H1 (cell line): Measurements from ENCODE around the gene IL18BP. TPM values are rescaled to one million over a fixed set of nuclear protein-coding genes. Genes with fewer than 3 reads are reported as not detected.

Source experiments
- CTCF ChIA-PET: fragments of 300-600 bp; sonication (Branson Sonifier 250); formaldehyde crosslinking; loops from one replicate; lab custom pipeline; 2021; ENCODE audit not compliant: partially characterized antibody; lab: Charles Lee
- POLR2A ChIA-PET: fragments of 300-600 bp; sonication (Branson Sonifier 250); formaldehyde crosslinking; loops from one replicate; lab custom pipeline; 2021; ENCODE audit warnings: inconsistent platforms; ENCODE audit not compliant: partially characterized antibody; lab: Charles Lee
- DNase-seq, 2 experiments: peaks; one replicate each; pipeline versions ENCODE4 v3.0.0 to v3.0.0-alpha.2; 2010 to 2022; ENCODE audit warnings: low spot score in 2 of 2, low read depth in 1 of 2, mixed read lengths in 1 of 2
- FAIRE-seq: peaks from 2 replicates; lab custom pipeline; 2011; peaks lifted over from hg19 to GRCh38; lab: Jason Lieb, UNC
- H2AFZ ChIP-seq: 2 replicates; pipeline ENCODE4 v1.8.1; 2012; ENCODE audit warnings: low read length, inconsistent platforms
- H2AK5ac ChIP-seq: 2 replicates; pipeline ENCODE4 v1.6.1; 2013; ENCODE audit warnings: low read depth, low read length
- H2BK120ac ChIP-seq: replicated peaks from 2 replicates; pipeline ENCODE3; 2013; ENCODE audit warnings: low read depth, low read length, inconsistent platforms
- H2BK12ac ChIP-seq: 2 replicates; pipeline ENCODE4 v1.6.1; 2013; ENCODE audit warnings: low read depth, low read length
- H2BK15ac ChIP-seq: 2 replicates; pipeline ENCODE4 v1.6.1; 2013; ENCODE audit warnings: low read length
- H2BK20ac ChIP-seq: 2 replicates; pipeline ENCODE4 v1.6.1; 2013; ENCODE audit warnings: low read length
- H2BK5ac ChIP-seq: 2 replicates; pipeline ENCODE4 v1.6.1; 2013; ENCODE audit warnings: low read depth, low read length
- H3K14ac ChIP-seq: 2 replicates; pipeline ENCODE4 v1.6.1; 2013; ENCODE audit warnings: inconsistent platforms; ENCODE audit not compliant: insufficient read length
- H3K18ac ChIP-seq: 2 replicates; pipeline ENCODE4 v1.6.1; 2013; ENCODE audit warnings: low read length; ENCODE audit errors: extremely low read depth
- H3K23ac ChIP-seq: 2 replicates; pipeline ENCODE4 v1.6.1; 2013; ENCODE audit warnings: inconsistent platforms; ENCODE audit not compliant: insufficient read length
- H3K23me2 ChIP-seq: 2 replicates; pipeline ENCODE4 v1.6.1; 2013; ENCODE audit warnings: low read depth, low read length
- H3K27ac ChIP-seq: 2 replicates; pipeline ENCODE4 v1.6.1; 2011; ENCODE audit warnings: low read depth, low read length, inconsistent platforms
- H3K27me3 ChIP-seq, 4 experiments: replicated peaks in 1 of 4; 1 replicate in 1 of 4; 2 replicates in 3 of 4; pipeline versions ENCODE4 v1.6.1 to v1.8.1; 2011 to 2013; ENCODE audit warnings: low read length in 3 of 4, mild to moderate bottlenecking in 3 of 4, inconsistent platforms in 2 of 4, mixed read lengths in 2 of 4, moderate library complexity in 1 of 4; ENCODE audit not compliant: control insufficient read depth in 3 of 4, insufficient read depth in 3 of 4; ENCODE audit errors: extremely low read depth in 1 of 4
- H3K36me3 ChIP-seq, 4 experiments: 2 replicates each; pipeline versions ENCODE4 v1.6.1 to v1.8.1; 2011 to 2013; ENCODE audit warnings: mild to moderate bottlenecking in 4 of 4, low read length in 3 of 4, moderate library complexity in 2 of 4, control low read depth in 1 of 4, inconsistent platforms in 1 of 4; ENCODE audit not compliant: insufficient read depth in 4 of 4, control insufficient read depth in 2 of 4
- H3K4ac ChIP-seq: replicated peaks from 2 replicates; pipeline ENCODE3; 2013; ENCODE audit warnings: low read length, low read depth, mixed read lengths, inconsistent platforms; ENCODE audit not compliant: insufficient read length
- H3K4me1 ChIP-seq, 4 experiments: replicated peaks in 1 of 4; 1 replicate in 1 of 4; 2 replicates in 3 of 4; pipeline versions ENCODE4 v1.6.1 to v1.8.1; 2011 to 2013; ENCODE audit warnings: low read length in 3 of 4, inconsistent platforms in 2 of 4, mixed read lengths in 1 of 4; ENCODE audit not compliant: insufficient read depth in 4 of 4, control insufficient read depth in 3 of 4
- H3K4me2 ChIP-seq, 2 experiments: 2 replicates each; pipeline versions ENCODE4 v1.6.1 to v1.8.1; 2011 to 2013; ENCODE audit warnings: low read depth in 2 of 2, low read length in 2 of 2, control low read depth in 1 of 2, inconsistent platforms in 1 of 2, mild to moderate bottlenecking in 1 of 2; ENCODE audit not compliant: insufficient read depth in 1 of 2
- H3K4me3 ChIP-seq, 4 experiments: fragments of 200-600, 300-600 bp in 1 of 4; sonication (generic), shearing (Covaris generic), sonication (Bioruptor Twin) in 1 of 4; 2 replicates each; pipeline versions ENCODE4 v1.5.1 to v1.8.1; 2011 to 2016; ENCODE audit warnings: low read length in 4 of 4, low read depth in 3 of 4, control low read depth in 2 of 4, inconsistent platforms in 2 of 4, mild to moderate bottlenecking in 2 of 4, mixed read lengths in 1 of 4, moderate library complexity in 1 of 4; ENCODE audit not compliant: insufficient read depth in 2 of 4; ENCODE audit errors: extremely low read depth in 1 of 4
- H3K56ac ChIP-seq: replicated peaks from 2 replicates; pipeline ENCODE3; 2013; ENCODE audit warnings: low read depth, mild to moderate bottlenecking, mixed read lengths, low read length, inconsistent platforms; ENCODE audit not compliant: insufficient read length
- H3K79me1 ChIP-seq: 2 replicates; pipeline ENCODE4 v1.6.1; 2013; ENCODE audit warnings: low read depth, low read length, control low read depth
- H3K79me2 ChIP-seq, 2 experiments: 2 replicates each; pipeline versions ENCODE4 v1.6.1 to v1.8.1; 2012 to 2013; ENCODE audit warnings: low read length in 2 of 2, mild to moderate bottlenecking in 2 of 2, inconsistent platforms in 1 of 2; ENCODE audit not compliant: insufficient read depth in 2 of 2, control insufficient read depth in 1 of 2
- H3K9ac ChIP-seq, 4 experiments: replicated peaks in 1 of 4; 1 replicate in 1 of 4; 2 replicates in 3 of 4; pipeline versions ENCODE4 v1.6.1 to v1.8.1; 2011 to 2013; ENCODE audit warnings: low read depth in 3 of 4, low read length in 3 of 4, control low read depth in 2 of 4, mild to moderate bottlenecking in 2 of 4, moderate library complexity in 2 of 4, inconsistent platforms in 1 of 4; ENCODE audit errors: extremely low read depth in 1 of 4
- H3K9me3 ChIP-seq, 2 experiments: 2 replicates each; pipeline versions ENCODE4 v1.6.1 to v1.8.1; 2012 to 2013; ENCODE audit warnings: mild to moderate bottlenecking in 2 of 2, moderate library complexity in 2 of 2, control low read depth in 1 of 2, inconsistent platforms in 1 of 2, low read depth in 1 of 2, low read length in 1 of 2, mixed read lengths in 1 of 2; ENCODE audit not compliant: insufficient read depth in 2 of 2
- H4K20me1 ChIP-seq, 2 experiments: replicated peaks in 1 of 2; 2 replicates each; pipeline versions ENCODE3 to v1.8.1; 2011 to 2013; ENCODE audit warnings: inconsistent platforms in 2 of 2, low read length in 2 of 2, mild to moderate bottlenecking in 1 of 2; ENCODE audit not compliant: insufficient read depth in 2 of 2, control insufficient read depth in 1 of 2
- H4K5ac ChIP-seq: 2 replicates; pipeline ENCODE4 v1.6.1; 2013; ENCODE audit warnings: low read length, low read depth, mixed read lengths, inconsistent platforms; ENCODE audit not compliant: insufficient read length
- H4K8ac ChIP-seq: 2 replicates; pipeline ENCODE4 v1.8.0; 2013; ENCODE audit warnings: mild to moderate bottlenecking, moderate library complexity, low read length, inconsistent platforms; ENCODE audit not compliant: insufficient read depth; ENCODE audit errors: extremely low read depth
- H4K91ac ChIP-seq: replicated peaks from 2 replicates; pipeline ENCODE3; 2013; ENCODE audit warnings: low read length, mixed read lengths, inconsistent platforms; ENCODE audit not compliant: insufficient read length
- CTBP2 ChIP-seq: IDR thresholded peaks from 2 replicates; pipeline ENCODE4 v1.7.0; 2011; ENCODE audit warnings: borderline replicate concordance, mild to moderate bottlenecking, moderate library complexity, mixed read lengths, low read length; ENCODE audit not compliant: insufficient read depth, insufficient read length
- E2F6 ChIP-seq: IDR thresholded peaks from 2 replicates; pipeline ENCODE4 v1.6.1; 2012; ENCODE audit warnings: inconsistent platforms
- EP300 ChIP-seq, 2 experiments: IDR thresholded peaks; 1 replicate in 1 of 2; 2 replicates in 1 of 2; pipeline ENCODE4 v1.6.1; 2011 to 2012; ENCODE audit warnings: low read depth in 2 of 2, low read length in 2 of 2, mild to moderate bottlenecking in 2 of 2, borderline replicate concordance in 1 of 2, inconsistent platforms in 1 of 2, moderate library complexity in 1 of 2
- JUND ChIP-seq: IDR thresholded peaks from 2 replicates; pipeline ENCODE4 v1.6.1; 2011; ENCODE audit warnings: mild to moderate bottlenecking, improper control_type of control experiment, low read length
- MAX ChIP-seq: IDR thresholded peaks from 2 replicates; pipeline ENCODE4 v1.6.1; 2012; ENCODE audit warnings: inconsistent platforms
- WGBS, 2 experiments: shearing (Covaris generic) in 1 of 2; methylation state at CpG; one replicate each; pipeline versions ENCODE4 v1.1.6 to v1.1.7; 2013 to 2015; ENCODE audit warnings: low lambda C conversion rate in 2 of 2, mixed read lengths in 2 of 2, inconsistent platforms in 1 of 2, low coverage in 1 of 2, missing lambda C conversion rate in 1 of 2; ENCODE audit not compliant: insufficient replicate concordance in 2 of 2, insufficient coverage in 1 of 2, insufficient read length in 1 of 2; ENCODE audit errors: extremely low coverage in 1 of 2, missing lambda C conversion rate in 1 of 2; 5-methylcytosine and 5-hydroxymethylcytosine counted together
- polyA plus RNA-seq, 7 experiments: library from polyadenylated mRNA; depleted of rRNA in 3 of 7; stranded (reverse) in 5 of 7; unstranded in 2 of 7; fragments of >200 nt in 5 of 7; fragments of 200-250 nt in 2 of 7; gene quantifications; 1 replicate in 5 of 7; 2 replicates in 1 of 7; 4 replicates in 1 of 7; pipeline versions ENCODE4 v1.2.1 to v1.2.3, GENCODE V29; 2011 to 2013; ENCODE audit warnings: missing spikeins in 2 of 7, mixed read lengths in 2 of 7
- total RNA-seq: library from RNA; stranded (reverse); fragmentation: NEBNext Ultra II Directional; extraction: Animal tissue kit (Norgen Biotek cat#: 25700); gene quantifications from 2 replicates; pipeline ENCODE4 v1.2.1, GENCODE V29; 2021

IL18BP gene
- total and polyA plus RNA-seq, 2 of the 8 experiments (the other 6 are each of a cell fraction or from before 2014, with no cell fraction given), result 9.8 to 17.0 TPM

GRCh38 chr11:72045849-72046248 lies 47.1 kb downstream of the IL18BP start:
- peaks cover 0 to 59% of the 10 kb centered on the region in 2 experiments; a peak in 2 of 4 replicates for H3K79me2 ChIP-seq

More at GRCh38 chr11:72045849-72046248, 47.1 kb downstream of the IL18BP start:
- H3K23me2 ChIP-seq, result peaks cover 5% of the 10 kb centered on the region; the same call in 1 of the 2 replicates
- H3K14ac ChIP-seq, result no peak overlapping the region
- no peak overlapping the region for H3K4me2 ChIP-seq
- TF ChIP-seq E2F6 (peak; percentile 52; the same call in 1 of the 2 replicates), JUND (no peak), CTBP2 (no peak), EP300 (IDR thresholded peaks at IDR 0.05; ENCODE audit: borderline replicate concordance in 1 of 2, low read depth in 2 of 2, low read length in 2 of 2) (no peak), MAX (0 out of 2 replicates have a peak, but pooled peaks have one; percentile 29)
- H4K91ac ChIP-seq, result no peak overlapping the region
- H3K4me3 ChIP-seq, result no peak overlapping the region
- H3K9me3 ChIP-seq, result no peaks in the 10 kb centered on the region
- WGBS, 2 experiments, result 82% methylated on average over 5 of the region's 5 CpGs; no CpG with 5 or more reads in 1 of the 2 experiments
- no peak overlapping the region for H3K23ac ChIP-seq
- H3K27ac ChIP-seq, result no peak overlapping the region
- no peak overlapping the region for H2BK120ac ChIP-seq
- H3K18ac ChIP-seq, result no peak overlapping the region
- no peak for FAIRE-seq
- no peak overlapping the region for H3K4ac ChIP-seq
- no peak overlapping the region for H2AK5ac ChIP-seq
- no peak for DNase-seq
- H3K56ac ChIP-seq, result no peak overlapping the region
- H4K8ac ChIP-seq, result peak overlapping the region; percentile 91
- no peaks in the 10 kb centered on the region for H3K27me3 ChIP-seq
- peaks cover 3 to 16% (median 14%) of the 10 kb centered on the region in 4 experiments for H3K4me1 ChIP-seq
- H2BK15ac ChIP-seq, result no peak overlapping the region
- H4K20me1 ChIP-seq, result peaks cover 0 to 5% of the 10 kb centered on the region in 2 experiments
- H3K36me3 ChIP-seq, result no peaks in the 10 kb centered on the region; a peak in 1 of 8 replicates
- no peak overlapping the region for H2BK12ac ChIP-seq
- no peak overlapping the region for H2BK5ac ChIP-seq
- no peak overlapping the region for H2BK20ac ChIP-seq
- POLR2A ChIA-PET, result interaction anchor here (0.5 to 1.5 kb wide), 3 partner anchors 13 to 44 kb away, joined by 3 to 6 read pairs (median 3); no protein-coding TSS in a partner anchor
- H2AFZ ChIP-seq, result no peak overlapping the region
- peaks cover 4% of the 10 kb centered on the region for H3K79me1 ChIP-seq
- no peak overlapping the region for H4K5ac ChIP-seq
- CTCF ChIA-PET, result interaction anchor here (1.1 to 3.2 kb wide), 4 partner anchors 10 to 45 kb away, joined by 4 to 18 read pairs (median 7); no protein-coding TSS in a partner anchor
- H3K9ac ChIP-seq, result no peak overlapping the region
